Lower lobe of right lung (tissue), 2 donors: ENCODE results near the gene TSEN2. TPM values are rescaled to one million over a fixed set of nuclear protein-coding genes. Genes with fewer than 3 reads are reported as not detected.
A peak's percentile ranks its signal among the peaks of the same experiment; 100 is the strongest.

Source experiments
- ATAC-seq, 2 donors: fragments of 200-7000 bp; cut with Tn5 transposase; one replicate each; pipeline ENCODE4 v1.9.1; 2020 to 2022; ENCODE audit warnings: mild to moderate bottlenecking in 2 of 2, moderate library complexity in 2 of 2
- DNase-seq: peaks from one replicate; pipeline ENCODE4 v3.0.0-alpha.2; 2020
- H3K27ac ChIP-seq: fragments of 200-600 bp; one replicate; pipeline ENCODE4 v1.8.0; 2022
- H3K27me3 ChIP-seq: fragments of 200-600 bp; one replicate; pipeline ENCODE4 v1.8.0; 2022; ENCODE audit warnings: low read depth
- H3K36me3 ChIP-seq: fragments of 200-600 bp; one replicate; pipeline ENCODE4 v1.8.0; 2022; ENCODE audit warnings: mild to moderate bottlenecking
- H3K4me1 ChIP-seq: fragments of 200-600 bp; one replicate; pipeline ENCODE4 v1.8.0; 2022
- H3K4me3 ChIP-seq: fragments of 200-600 bp; one replicate; pipeline ENCODE4 v1.8.0; 2022; ENCODE audit warnings: mild to moderate bottlenecking
- H3K9me3 ChIP-seq: fragments of 200-600 bp; one replicate; pipeline ENCODE4 v1.8.0; 2022
- intact Hi-C: fragments of 100-400 bp; cut with DNase I; formaldehyde crosslinking; loops from one replicate; pipeline ENCODE4 v1.11.0; 2022
- total RNA-seq: library from RNA; stranded (reverse); fragmentation: NEBNext Ultra II Directional; extraction: Animal tissue kit (Norgen Biotek cat#: 25700); gene quantifications from one replicate; pipeline ENCODE4 v1.2.1, GENCODE V29; 2021
- TF ChIP-seq, protein P1 (sequence below): fragments of 200-600 bp; IDR thresholded peaks from one replicate; pipeline ENCODE4 v1.8.0; 2022; ENCODE audit warnings: antibody characterized with exemption, mild to moderate bottlenecking
- donor health status: DM: no; HTN: yes; CAD: no; lungs with severe emphysema.

Gene TSEN2
- total RNA-seq, 1 donor from 2014 or later = 23.6 TPM

DNA sequence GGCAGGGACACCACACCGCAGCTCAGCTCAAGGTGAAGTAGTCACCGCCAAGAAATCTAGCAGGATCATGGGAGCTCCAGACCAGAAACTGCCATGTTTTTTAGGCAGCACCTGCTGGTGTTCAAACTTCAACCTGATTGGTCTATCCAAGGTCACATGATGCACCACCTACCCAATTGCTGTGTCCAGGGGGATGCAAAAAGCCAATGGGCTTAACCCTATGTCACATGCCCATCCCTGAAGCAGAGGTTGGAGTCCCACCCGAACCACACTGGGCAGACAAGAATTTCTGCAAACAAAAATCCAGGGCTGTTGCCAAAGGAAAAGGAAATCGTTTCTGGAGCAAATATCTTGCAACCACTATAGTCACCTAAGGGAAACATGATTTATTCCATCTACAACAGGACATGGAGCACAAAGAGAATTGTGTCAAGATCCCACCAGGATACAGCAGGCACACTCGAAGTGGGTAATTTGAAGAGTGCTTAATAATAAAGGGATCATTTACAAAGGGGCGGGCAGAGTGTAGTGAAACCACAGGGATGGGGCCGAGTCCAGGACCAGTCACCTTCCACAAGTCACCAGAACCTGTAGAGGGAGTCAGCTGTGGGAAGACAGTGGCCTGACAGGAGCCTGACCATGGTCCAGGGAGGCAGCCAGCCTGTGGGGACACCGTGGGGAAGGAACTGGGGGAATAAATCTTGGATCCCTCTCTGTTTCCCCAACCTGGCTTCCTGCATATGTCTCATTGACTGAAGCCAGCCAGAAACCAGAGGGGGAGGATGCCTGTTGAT, 34.2 kb upstream of the TSEN2 start:
- Histone ChIP-seq H3K9me3 (no peaks in the 10 kb centered on the region), H3K27me3 (no peaks in the 10 kb centered on the region), H3K27ac (no peak overlapping the region), H3K4me3 (no peak overlapping the region), H3K4me1 (no peaks in the 10 kb centered on the region), H3K36me3 (no peaks in the 10 kb centered on the region)
- TF ChIP-seq, protein P1, sequence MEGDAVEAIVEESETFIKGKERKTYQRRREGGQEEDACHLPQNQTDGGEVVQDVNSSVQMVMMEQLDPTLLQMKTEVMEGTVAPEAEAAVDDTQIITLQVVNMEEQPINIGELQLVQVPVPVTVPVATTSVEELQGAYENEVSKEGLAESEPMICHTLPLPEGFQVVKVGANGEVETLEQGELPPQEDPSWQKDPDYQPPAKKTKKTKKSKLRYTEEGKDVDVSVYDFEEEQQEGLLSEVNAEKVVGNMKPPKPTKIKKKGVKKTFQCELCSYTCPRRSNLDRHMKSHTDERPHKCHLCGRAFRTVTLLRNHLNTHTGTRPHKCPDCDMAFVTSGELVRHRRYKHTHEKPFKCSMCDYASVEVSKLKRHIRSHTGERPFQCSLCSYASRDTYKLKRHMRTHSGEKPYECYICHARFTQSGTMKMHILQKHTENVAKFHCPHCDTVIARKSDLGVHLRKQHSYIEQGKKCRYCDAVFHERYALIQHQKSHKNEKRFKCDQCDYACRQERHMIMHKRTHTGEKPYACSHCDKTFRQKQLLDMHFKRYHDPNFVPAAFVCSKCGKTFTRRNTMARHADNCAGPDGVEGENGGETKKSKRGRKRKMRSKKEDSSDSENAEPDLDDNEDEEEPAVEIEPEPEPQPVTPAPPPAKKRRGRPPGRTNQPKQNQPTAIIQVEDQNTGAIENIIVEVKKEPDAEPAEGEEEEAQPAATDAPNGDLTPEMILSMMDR = no peak
- no peak for ATAC-seq
- DNase-seq = no peak
- intact Hi-C loops = no loop called here

DNA sequence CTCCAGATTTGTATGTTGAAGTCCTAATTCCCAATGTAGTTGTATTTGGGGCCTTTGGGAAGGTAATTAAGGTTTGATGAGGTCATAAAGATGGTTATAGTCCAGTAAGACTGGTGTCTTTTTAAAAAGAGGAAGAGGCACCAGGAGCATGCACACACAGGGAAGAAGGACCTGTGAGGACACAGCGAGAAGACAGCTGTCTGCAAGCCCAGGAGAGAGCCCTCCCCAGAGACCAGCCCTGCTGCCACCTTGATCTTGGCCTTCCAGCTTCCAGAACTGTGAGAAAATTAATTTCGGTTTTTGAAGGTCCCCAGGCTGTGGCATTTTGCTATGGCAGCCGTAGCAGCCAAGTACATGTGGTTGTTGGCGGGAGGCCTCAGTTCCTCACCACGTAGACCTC, 32.8 kb upstream of the TSEN2 start:
- H3K4me3 ChIP-seq = no peak overlapping the region
- H3K36me3 ChIP-seq = no peaks in the 10 kb centered on the region
- TF ChIP-seq, protein P1 = no peak
- no peak overlapping the region for H3K27ac ChIP-seq
- DNase-seq = no peak
- intact Hi-C loops = no loop called here
- ATAC-seq = no peak
- H3K4me1 ChIP-seq = no peaks in the 10 kb centered on the region
- no peaks in the 10 kb centered on the region for H3K27me3 ChIP-seq
- no peaks in the 10 kb centered on the region for H3K9me3 ChIP-seq

DNA sequence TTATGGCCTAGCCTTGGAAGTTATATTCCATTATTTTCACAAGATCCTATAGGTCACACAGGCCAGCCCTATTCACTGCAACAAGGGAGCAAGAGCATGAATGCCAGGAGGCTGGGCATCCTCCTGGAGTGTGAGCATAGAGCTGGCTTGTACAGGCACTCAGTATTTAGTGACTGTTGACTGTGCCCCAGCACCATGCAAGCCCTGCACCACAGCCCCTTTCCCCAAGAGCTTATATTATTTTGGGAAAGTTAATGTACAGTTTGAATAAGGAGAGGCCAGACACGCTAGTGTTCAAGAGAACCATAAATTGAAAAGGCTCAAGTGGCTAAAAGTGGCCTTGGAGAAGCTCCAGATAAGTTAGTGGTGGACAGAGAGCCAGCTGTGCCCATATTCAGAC, 32.3 kb upstream of the TSEN2 start:
- TF ChIP-seq, protein P1 = no peak
- Histone ChIP-seq H3K4me1 (no peaks in the 10 kb centered on the region), H3K9me3 (no peaks in the 10 kb centered on the region), H3K36me3 (no peaks in the 10 kb centered on the region), H3K27me3 (no peaks in the 10 kb centered on the region), H3K27ac (no peak overlapping the region), H3K4me3 (no peak overlapping the region)
- DNase-seq = no peak
- intact Hi-C loops = no loop called here
- ATAC-seq = no peak

DNA sequence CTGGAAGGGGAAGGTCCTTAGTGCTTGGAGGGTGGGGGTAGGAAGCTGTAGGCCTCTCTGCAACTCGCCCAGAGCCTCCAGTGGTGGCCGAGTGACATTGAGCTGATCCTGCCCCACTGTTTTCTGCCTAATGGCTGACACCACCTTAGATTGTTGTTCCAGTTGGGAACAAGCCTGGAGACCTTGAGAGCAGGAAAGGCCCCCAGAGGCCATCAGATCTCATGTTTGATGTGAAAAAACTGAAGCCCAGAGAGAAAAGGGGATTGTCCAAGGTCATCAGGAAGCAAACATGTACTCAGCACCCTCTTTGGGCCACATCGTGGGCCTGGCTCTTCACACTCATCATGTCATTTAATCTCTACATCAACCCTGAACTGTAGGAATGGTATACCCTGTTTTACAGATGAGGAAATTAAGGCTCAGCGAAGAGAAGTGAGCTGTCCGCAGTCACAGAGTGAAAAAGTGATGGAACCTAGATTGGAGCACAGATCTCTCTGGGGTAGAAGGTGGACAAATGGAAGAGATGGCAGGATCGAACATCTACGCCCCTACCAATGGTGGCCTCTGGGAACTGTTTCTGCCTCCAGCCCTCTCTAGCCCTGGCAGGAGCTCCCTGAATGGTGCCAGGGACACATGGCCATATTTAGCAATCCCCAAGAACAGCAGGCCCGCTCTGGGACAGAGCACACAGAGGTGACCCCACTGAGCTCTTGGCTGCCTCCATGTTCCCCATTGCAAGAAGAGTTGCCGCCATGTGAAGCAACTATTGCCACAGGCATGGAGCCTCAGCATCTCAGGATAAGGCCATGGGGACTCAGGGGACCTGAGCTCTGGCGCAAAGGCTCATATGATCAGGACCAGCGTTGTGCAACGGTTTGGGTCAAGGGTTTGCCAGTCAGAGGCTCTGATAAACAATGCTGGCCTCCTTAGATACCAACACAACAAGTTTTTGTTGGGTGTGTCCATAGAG, 31.6 kb upstream of the TSEN2 start:
- intact Hi-C loops = no loop called here
- ATAC-seq (peak; percentile 79 to 81), DNase-seq (peak; percentile 87)
- no peak overlapping the region for H3K27ac ChIP-seq
- H3K4me1 ChIP-seq = no peaks in the 10 kb centered on the region
- H3K27me3 ChIP-seq = no peaks in the 10 kb centered on the region
- H3K36me3 ChIP-seq = no peaks in the 10 kb centered on the region
- H3K4me3 ChIP-seq = no peak overlapping the region
- no peaks in the 10 kb centered on the region for H3K9me3 ChIP-seq
- TF ChIP-seq, protein P1 = no peak

DNA sequence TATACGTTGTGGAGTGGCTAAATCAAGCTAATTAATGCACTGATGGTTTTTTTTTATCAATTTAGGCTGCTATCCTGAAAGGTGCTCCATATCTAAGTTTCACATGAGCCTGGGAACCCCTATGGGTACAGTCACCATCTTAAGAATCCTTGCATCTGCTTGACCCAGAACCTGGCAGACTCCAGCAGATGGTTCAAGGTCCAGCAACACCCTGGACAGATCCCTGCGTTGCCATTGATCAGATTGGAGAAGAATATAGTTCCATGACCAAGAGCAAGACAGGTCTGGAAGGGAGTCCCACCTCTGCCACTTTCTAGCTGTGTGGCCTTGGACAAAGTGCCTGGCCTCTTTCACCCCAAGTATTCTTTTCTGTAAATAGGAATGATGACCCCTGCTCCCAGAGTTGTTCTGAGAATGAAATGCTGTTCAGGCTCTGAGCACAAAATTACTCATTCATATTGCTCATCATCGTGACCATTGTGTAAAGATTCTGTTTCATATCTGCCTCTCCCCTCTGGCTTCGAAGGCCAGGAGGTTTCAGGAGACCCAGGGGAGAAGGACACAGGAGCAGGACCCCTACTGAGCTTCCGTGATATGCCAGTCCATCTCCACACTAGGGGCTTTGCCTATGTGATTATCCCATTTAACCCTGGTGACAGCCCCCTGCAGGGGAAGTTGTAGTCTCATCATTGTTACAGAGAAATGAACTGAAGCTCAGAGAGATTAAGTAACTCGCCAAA, 30.0 kb upstream of the TSEN2 start:
- Histone ChIP-seq H3K27me3 (no peaks in the 10 kb centered on the region), H3K9me3 (no peaks in the 10 kb centered on the region), H3K4me1 (no peaks in the 10 kb centered on the region), H3K36me3 (no peaks in the 10 kb centered on the region), H3K4me3 (no peak overlapping the region), H3K27ac (no peak overlapping the region)
- DNase-seq (no peak), ATAC-seq (no peak)
- intact Hi-C loops = no loop called here
- TF ChIP-seq, protein P1 = no peak
